Esophagus muscularis mucosa (tissue), 3 donors: ENCODE data around the gene FTO.

ENCODE experiments used
- POLR2A ChIP-seq: fragments of 450-650 bp; IDR thresholded peaks from one replicate; pipeline ENCODE4 v1.6.1; 2017; ENCODE audit warnings: antibody characterized with exemption, moderate library complexity, mild to moderate bottlenecking, low read depth
- TF ChIP-seq, protein P1 (sequence below), 3 experiments: fragments of 200-600 bp in 2 of 3; fragments of 450-650 bp in 1 of 3; sonication (generic) in 2 of 3; IDR thresholded peaks; one replicate each; pipeline ENCODE4 v1.5.1; 2017 to 2019; ENCODE audit warnings: antibody characterized with exemption in 3 of 3, mild to moderate bottlenecking in 2 of 3, moderate library complexity in 1 of 3

GRCh38 chr16:54178478-54178976, 474.6 kb downstream of the FTO start:
- no peak for TF ChIP-seq POLR2A
- TF ChIP-seq, protein P1, sequence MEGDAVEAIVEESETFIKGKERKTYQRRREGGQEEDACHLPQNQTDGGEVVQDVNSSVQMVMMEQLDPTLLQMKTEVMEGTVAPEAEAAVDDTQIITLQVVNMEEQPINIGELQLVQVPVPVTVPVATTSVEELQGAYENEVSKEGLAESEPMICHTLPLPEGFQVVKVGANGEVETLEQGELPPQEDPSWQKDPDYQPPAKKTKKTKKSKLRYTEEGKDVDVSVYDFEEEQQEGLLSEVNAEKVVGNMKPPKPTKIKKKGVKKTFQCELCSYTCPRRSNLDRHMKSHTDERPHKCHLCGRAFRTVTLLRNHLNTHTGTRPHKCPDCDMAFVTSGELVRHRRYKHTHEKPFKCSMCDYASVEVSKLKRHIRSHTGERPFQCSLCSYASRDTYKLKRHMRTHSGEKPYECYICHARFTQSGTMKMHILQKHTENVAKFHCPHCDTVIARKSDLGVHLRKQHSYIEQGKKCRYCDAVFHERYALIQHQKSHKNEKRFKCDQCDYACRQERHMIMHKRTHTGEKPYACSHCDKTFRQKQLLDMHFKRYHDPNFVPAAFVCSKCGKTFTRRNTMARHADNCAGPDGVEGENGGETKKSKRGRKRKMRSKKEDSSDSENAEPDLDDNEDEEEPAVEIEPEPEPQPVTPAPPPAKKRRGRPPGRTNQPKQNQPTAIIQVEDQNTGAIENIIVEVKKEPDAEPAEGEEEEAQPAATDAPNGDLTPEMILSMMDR (IDR thresholded peaks at IDR 0.05), result no peak
